ENCODE results near the gene SQSTM1. TPM values are rescaled to one million over a fixed set of nuclear protein-coding genes. Genes with fewer than 3 reads are reported as not detected.

Gene SQSTM1
- total RNA-seq, 1 donor from 2014 or later = 593 TPM

MicroRNAs encoded within 50 kb of the gene (microRNA counts, 767-probe panel; counts per million panel counts)
- not detected for microRNA hsa-miR-1229

Small RNA genes within 50 kb of the gene (microRNA-seq; reads per million reads assigned to microRNA genes)
- gene MIR1229 = 0.65 reads per million

Other genes starting within 250 kb of the SQSTM1 start
- gene HNRNPH1, start 197.2 kb upstream of the SQSTM1 start, total RNA-seq = 221 and 258 TPM in 2 replicates
- not detected in 2 replicates for gene CBY3, start 139.9 kb upstream of the SQSTM1 start, total RNA-seq
- 522 and 641 TPM in 2 replicates for gene CANX, start 121.9 kb upstream of the SQSTM1 start, total RNA-seq
- 13.8 and 14.0 TPM in 2 replicates for gene MAML1, start 88.1 kb upstream of the SQSTM1 start, total RNA-seq
- gene LTC4S, start 26.9 kb upstream of the SQSTM1 start, total RNA-seq = 0.94 and 1.0 TPM in 2 replicates
- 125 and 135 TPM in 2 replicates for gene MGAT4B, start 14.0 kb upstream of the SQSTM1 start, total RNA-seq
- 22.5 and 30.1 TPM in 2 replicates for gene MRNIP, start 37.9 kb downstream of the SQSTM1 start, total RNA-seq
- 82.2 and 98.3 TPM in 2 replicates for gene TBC1D9B, start 87.0 kb downstream of the SQSTM1 start, total RNA-seq